ENCODE measurements around the gene SASH3.

SASH3 gene

DNA sequence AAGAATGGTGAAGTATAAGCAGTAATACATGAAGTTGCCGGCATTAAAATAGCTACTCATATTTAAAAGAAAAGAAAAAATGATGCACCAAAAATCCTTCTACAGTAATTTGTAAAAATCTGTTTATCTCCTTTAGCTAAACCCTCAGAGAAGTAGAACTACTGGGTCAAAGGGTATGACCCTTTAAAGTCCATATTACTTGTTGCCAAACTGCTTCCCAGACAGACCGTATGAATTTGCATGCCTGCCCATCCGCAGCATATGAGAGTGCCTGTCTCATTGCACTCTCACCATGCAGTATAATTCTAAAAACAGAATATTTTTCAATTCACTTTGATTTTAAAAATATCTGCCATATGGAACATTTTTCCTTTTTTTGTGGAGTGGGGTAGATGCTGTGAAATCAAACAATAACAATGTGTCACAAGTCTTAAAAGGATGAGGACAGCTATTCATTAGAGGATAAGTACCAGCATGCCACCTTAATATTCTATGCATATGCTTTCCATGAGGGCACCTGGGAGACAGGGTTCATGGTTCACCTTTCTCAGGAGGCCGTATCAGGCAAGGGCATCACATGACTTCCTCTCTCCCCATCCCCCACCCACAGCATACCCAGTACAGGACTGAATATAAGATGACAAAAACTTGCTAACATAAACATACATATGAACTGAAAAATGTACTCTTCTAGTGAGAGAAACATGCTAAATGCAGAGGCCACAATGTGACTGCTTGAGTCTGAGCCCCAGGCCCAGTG lies 46.2 kb downstream of the SASH3 start:
- ATAC-seq (ENCODE audit: insufficient read depth, low read depth) (no peak), DNase-seq (no peak)
- Histone ChIP-seq H2AFZ (ENCODE audit: low read depth, low read length) (no peak overlapping the region), H3K4me1 (ENCODE audit: insufficient read depth, low read length) (no peaks in the 10 kb centered on the region), H4K20me1 (ENCODE audit: insufficient read depth, low read length) (no peaks in the 10 kb centered on the region), H3K4me2 (ENCODE audit: insufficient read depth, low read length) (no peak overlapping the region), H3K27me3 (ENCODE audit: insufficient read depth, low read length, poor library complexity) (no peaks in the 10 kb centered on the region), H3K27ac (ENCODE audit: low read length) (no peak overlapping the region), H3K9me3 (ENCODE audit: insufficient read depth, low read length, severe bottlenecking) (no peaks in the 10 kb centered on the region), H3K79me2 (ENCODE audit: insufficient read depth, low read length) (no peaks in the 10 kb centered on the region), H3K4me3 (ENCODE audit: low read depth in 1 of 2, low read length in 2 of 2) (no peak overlapping the region), H3K9ac (ENCODE audit: low read depth, low read length) (no peak overlapping the region), H3K36me3 (ENCODE audit: insufficient read depth, low read length) (peaks cover 12% of the 10 kb centered on the region)
- no peak for TF ChIP-seq EZH2 (IDR thresholded peaks at IDR 0.05; ENCODE audit: borderline replicate concordance, low read depth, low read length, severe bottlenecking)
- TF ChIP-seq, protein P1, sequence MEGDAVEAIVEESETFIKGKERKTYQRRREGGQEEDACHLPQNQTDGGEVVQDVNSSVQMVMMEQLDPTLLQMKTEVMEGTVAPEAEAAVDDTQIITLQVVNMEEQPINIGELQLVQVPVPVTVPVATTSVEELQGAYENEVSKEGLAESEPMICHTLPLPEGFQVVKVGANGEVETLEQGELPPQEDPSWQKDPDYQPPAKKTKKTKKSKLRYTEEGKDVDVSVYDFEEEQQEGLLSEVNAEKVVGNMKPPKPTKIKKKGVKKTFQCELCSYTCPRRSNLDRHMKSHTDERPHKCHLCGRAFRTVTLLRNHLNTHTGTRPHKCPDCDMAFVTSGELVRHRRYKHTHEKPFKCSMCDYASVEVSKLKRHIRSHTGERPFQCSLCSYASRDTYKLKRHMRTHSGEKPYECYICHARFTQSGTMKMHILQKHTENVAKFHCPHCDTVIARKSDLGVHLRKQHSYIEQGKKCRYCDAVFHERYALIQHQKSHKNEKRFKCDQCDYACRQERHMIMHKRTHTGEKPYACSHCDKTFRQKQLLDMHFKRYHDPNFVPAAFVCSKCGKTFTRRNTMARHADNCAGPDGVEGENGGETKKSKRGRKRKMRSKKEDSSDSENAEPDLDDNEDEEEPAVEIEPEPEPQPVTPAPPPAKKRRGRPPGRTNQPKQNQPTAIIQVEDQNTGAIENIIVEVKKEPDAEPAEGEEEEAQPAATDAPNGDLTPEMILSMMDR (IDR thresholded peaks at IDR 0.05; ENCODE audit: borderline replicate concordance, extremely low read depth, low read length, poor library complexity, severe bottlenecking) = no peak

- Histone ChIP-seq H3K27me3 (ENCODE audit: insufficient read depth, low read length, poor library complexity) (no peaks in the 10 kb centered on the region), H3K36me3 (ENCODE audit: insufficient read depth, low read length) (peaks cover 8% of the 10 kb centered on the region; the same call in 1 of the 2 replicates), H3K9ac (ENCODE audit: low read depth, low read length) (no peak overlapping the region), H4K20me1 (ENCODE audit: insufficient read depth, low read length) (no peaks in the 10 kb centered on the region), H3K4me2 (ENCODE audit: insufficient read depth, low read length) (no peak overlapping the region), H3K9me3 (ENCODE audit: insufficient read depth, low read length, severe bottlenecking) (no peaks in the 10 kb centered on the region), H3K27ac (ENCODE audit: low read length) (no peak overlapping the region), H2AFZ (ENCODE audit: low read depth, low read length) (no peak overlapping the region), H3K4me1 (ENCODE audit: insufficient read depth, low read length) (no peaks in the 10 kb centered on the region), H3K4me3 (ENCODE audit: low read depth in 1 of 2, low read length in 2 of 2) (no peak overlapping the region), H3K79me2 (ENCODE audit: insufficient read depth, low read length) (no peaks in the 10 kb centered on the region)
- DNase-seq (no peak), ATAC-seq (ENCODE audit: insufficient read depth, low read depth) (no peak)
- TF ChIP-seq EZH2 (IDR thresholded peaks at IDR 0.05; ENCODE audit: borderline replicate concordance, low read depth, low read length, severe bottlenecking) = no peak
- TF ChIP-seq, protein P1 (IDR thresholded peaks at IDR 0.05; ENCODE audit: borderline replicate concordance, extremely low read depth, low read length, poor library complexity, severe bottlenecking) = no peak
Observed at GRCh38 chrX:129830494-129830893, 50.7 kb downstream of the SASH3 start.

- Histone ChIP-seq H3K79me2 (ENCODE audit: insufficient read depth, low read length) (no peaks in the 10 kb centered on the region), H3K27me3 (ENCODE audit: insufficient read depth, low read length, poor library complexity) (no peaks in the 10 kb centered on the region), H2AFZ (ENCODE audit: low read depth, low read length) (no peak overlapping the region), H3K9me3 (ENCODE audit: insufficient read depth, low read length, severe bottlenecking) (no peaks in the 10 kb centered on the region), H3K36me3 (ENCODE audit: insufficient read depth, low read length) (peaks cover 8% of the 10 kb centered on the region; the same call in 1 of the 2 replicates), H3K27ac (ENCODE audit: low read length) (no peak overlapping the region), H3K4me3 (ENCODE audit: low read depth in 1 of 2, low read length in 2 of 2) (no peak overlapping the region), H3K4me1 (ENCODE audit: insufficient read depth, low read length) (no peaks in the 10 kb centered on the region), H3K4me2 (ENCODE audit: insufficient read depth, low read length) (no peak overlapping the region), H4K20me1 (ENCODE audit: insufficient read depth, low read length) (no peaks in the 10 kb centered on the region), H3K9ac (ENCODE audit: low read depth, low read length) (no peak overlapping the region)
- DNase-seq (no peak), ATAC-seq (ENCODE audit: insufficient read depth, low read depth) (no peak)
- no peak for TF ChIP-seq EZH2 (IDR thresholded peaks at IDR 0.05; ENCODE audit: borderline replicate concordance, low read depth, low read length, severe bottlenecking)
- TF ChIP-seq, protein P1 (IDR thresholded peaks at IDR 0.05; ENCODE audit: borderline replicate concordance, extremely low read depth, low read length, poor library complexity, severe bottlenecking) = no peak
Observed at GRCh38 chrX:129831091-129831885, 51.5 kb downstream of the SASH3 start.

All from DND-41 (cell line).